PC-9 (cell line): ENCODE measurements around the gene UBE2H.

Experiments
- EZH2 ChIP-seq: fragments of 200-600 bp; sonication (generic); IDR thresholded peaks from 2 replicates; pipeline ENCODE4 v1.8.0; 2017; ENCODE audit warnings: antibody characterized with exemption, low read depth
- TF ChIP-seq, protein P1 (sequence below): fragments of 200-600 bp; sonication (generic); conservative IDR thresholded peaks from 2 replicates; pipeline ENCODE4 v1.6.1; 2017; ENCODE audit warnings: mixed run types, antibody characterized with exemption, mild to moderate bottlenecking, moderate library complexity

- TF ChIP-seq, protein P1, sequence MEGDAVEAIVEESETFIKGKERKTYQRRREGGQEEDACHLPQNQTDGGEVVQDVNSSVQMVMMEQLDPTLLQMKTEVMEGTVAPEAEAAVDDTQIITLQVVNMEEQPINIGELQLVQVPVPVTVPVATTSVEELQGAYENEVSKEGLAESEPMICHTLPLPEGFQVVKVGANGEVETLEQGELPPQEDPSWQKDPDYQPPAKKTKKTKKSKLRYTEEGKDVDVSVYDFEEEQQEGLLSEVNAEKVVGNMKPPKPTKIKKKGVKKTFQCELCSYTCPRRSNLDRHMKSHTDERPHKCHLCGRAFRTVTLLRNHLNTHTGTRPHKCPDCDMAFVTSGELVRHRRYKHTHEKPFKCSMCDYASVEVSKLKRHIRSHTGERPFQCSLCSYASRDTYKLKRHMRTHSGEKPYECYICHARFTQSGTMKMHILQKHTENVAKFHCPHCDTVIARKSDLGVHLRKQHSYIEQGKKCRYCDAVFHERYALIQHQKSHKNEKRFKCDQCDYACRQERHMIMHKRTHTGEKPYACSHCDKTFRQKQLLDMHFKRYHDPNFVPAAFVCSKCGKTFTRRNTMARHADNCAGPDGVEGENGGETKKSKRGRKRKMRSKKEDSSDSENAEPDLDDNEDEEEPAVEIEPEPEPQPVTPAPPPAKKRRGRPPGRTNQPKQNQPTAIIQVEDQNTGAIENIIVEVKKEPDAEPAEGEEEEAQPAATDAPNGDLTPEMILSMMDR = no peak
- no peak for TF ChIP-seq EZH2
These were observed 19.1 kb downstream of the UBE2H start for GRCh38 chr7:129933627-129934026.
